Measurements from ENCODE around the gene MXD4.
"Not testable (repeated sequence)": the region's sequence is repeated elsewhere in the genome, so short reads cannot be mapped to it uniquely, and the experiment has no call there.

MXD4 gene

DNA sequence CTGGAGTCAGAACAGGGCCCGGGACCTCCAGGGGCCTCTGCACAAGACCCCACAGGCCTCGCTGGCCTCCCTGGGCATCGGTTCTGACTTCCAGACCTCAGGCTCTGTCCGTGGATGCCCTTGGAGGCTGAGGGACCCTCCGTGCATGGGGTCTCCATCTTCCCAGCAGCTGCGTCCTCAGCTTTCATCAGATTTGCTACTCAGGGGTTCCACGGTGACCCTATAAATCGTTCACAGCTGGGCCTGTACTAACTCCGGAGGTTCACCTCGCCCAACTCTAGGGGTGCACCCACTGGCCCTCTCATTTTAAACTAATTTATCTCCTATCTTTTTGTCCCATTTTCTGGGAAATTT, 13.1 kb upstream of the MXD4 start:
- not testable (repeated sequence) for DNase-seq (ENCODE audit: low read depth in 2 of 2)

DNA sequence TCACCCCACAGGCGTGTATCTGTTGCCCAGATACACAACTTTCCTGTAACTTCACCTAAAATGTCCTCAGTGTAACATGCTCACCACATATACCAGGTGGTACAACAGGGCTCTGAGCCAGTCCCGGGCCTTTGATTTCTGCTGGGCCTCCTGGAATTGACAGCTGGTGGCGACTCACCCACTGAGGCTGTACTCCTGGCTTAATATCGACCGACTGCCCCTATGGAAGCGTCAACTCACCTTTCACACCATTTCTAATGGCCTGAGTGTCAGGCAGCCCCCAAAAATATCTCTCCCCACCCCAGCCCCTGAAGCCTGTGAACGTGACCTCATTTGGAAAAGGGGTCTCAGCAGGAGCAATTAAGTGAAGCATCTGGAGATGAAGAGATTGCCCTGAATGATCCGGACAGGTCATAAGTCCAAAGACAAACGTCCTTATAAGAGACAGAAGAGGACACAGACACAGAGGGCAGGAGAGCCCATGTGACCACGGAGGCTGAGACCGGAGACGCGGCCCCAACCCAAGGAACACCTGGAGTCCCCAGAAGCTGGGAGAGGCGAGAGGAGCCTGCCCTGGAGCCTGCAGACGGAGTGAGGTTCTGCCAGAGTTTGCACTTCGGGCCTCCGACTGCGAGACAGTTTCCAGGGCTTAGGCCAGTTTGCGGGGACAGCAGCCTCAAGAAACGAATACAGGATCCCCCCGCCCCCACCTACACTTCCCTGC, 12.6 kb upstream of the MXD4 start:
- DNase-seq (ENCODE audit: low read depth in 2 of 2) = no peak

DNA sequence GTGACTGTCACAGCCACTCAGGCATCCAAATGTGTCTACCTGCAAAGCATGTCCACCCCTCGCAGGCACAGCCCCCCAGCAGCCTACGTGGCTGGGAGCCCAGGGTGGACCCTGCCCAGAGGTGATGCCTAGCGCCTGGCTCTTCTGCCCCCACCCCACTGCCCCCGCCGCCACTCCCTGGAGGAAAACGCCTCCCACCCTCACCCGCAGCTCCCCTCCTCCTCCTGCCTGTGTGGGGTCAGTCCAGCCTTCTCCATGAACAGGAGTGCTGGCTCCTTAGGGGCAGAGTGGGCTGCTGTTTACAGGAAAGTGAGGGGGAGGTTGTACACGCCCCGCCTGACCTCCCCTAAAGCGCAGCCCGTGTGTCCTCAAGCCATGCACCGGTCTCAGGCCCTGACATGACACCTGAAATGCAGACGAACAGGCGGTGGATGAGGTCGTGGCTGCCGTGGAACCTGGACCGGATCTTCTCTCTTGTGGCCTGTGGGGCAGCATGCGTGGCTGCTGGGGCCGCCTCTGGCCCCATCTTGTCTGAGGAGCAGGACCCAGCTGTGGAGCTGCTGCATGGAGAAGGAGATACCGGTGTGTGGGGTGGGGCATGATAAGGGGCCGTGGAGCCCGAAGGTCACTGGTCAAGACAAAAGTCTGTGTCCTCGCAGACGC, 11.9 kb upstream of the MXD4 start:
- DNase-seq (ENCODE audit: low read depth in 2 of 2) = no peak

DNA sequence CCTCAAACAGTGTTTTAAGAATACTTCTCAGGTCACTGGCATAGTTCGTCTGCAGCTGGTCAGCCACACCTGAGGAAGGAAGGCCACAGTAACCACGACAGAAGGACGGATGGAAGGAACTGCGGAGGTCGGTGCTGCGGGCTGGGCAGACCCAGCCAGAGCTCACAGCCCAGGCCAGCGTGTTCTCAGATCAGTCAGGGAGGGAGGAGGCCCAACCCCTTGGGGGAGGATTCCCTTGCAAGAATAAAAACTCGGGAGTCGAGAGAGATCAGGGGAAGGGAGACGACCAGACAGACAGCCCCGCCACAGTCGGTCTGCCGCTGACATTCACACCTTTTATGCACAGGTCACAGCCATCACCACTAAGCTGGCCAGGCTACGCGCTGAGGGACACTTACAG, 11.3 kb upstream of the MXD4 start:
- no peak for DNase-seq (ENCODE audit: low read depth in 2 of 2)

DNA sequence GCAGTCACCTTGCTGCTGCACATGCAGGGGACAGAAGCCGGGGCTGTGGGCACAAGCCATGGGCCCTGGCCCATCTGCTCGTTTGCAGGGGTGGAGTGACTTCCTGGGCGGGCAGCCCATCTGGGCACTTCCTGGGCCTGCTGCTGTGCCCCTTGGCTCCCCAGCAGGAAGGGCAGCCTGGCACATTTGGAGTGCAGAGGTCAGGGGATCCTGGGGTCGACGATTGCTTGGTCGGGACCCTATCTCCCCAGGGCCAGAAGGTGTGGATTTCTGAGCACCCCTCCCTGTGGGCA, 10.9 kb upstream of the MXD4 start:
- DNase-seq (ENCODE audit: low read depth in 2 of 2) = no peak

DNA sequence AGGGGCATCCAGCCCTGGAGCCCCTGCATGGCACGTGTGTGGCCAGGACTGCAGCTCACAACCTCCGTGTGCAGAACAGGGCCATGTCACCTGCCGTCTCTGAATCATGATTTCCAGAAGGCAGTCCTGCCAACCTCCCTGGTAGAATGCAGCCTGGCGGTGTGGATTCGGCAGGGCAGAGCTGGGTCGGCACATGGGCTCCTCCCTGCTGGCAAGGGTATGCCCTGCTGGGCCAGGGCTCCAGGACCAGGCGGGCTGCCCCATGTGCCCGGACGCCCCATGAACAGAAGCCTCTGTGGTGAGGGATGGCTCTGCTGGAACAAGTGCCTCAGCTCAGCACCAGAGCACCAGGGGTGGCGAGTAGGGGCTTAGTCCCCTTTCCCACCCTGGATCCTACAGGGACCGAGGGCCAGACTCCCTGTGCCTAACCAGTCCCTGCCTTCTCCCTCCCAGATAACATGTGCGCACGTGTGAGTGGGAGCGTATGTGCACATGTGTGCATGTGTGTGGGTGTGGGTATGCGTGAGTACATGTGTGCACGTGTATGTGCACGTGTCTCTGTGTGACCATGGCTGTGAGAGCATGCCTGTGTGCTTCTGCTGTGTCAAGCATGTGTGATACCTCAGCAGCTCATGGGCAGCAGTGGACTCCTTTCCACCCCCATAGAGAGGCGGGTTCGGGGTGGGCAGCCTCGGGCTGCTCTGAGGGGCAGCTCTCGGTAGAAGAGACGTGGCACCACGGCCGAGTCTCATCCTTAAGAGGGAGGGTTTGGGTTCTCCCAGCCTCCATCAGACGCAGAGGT, 10.3 kb upstream of the MXD4 start:
- DNase-seq (ENCODE audit: low read depth in 2 of 2) = no peak

DNA sequence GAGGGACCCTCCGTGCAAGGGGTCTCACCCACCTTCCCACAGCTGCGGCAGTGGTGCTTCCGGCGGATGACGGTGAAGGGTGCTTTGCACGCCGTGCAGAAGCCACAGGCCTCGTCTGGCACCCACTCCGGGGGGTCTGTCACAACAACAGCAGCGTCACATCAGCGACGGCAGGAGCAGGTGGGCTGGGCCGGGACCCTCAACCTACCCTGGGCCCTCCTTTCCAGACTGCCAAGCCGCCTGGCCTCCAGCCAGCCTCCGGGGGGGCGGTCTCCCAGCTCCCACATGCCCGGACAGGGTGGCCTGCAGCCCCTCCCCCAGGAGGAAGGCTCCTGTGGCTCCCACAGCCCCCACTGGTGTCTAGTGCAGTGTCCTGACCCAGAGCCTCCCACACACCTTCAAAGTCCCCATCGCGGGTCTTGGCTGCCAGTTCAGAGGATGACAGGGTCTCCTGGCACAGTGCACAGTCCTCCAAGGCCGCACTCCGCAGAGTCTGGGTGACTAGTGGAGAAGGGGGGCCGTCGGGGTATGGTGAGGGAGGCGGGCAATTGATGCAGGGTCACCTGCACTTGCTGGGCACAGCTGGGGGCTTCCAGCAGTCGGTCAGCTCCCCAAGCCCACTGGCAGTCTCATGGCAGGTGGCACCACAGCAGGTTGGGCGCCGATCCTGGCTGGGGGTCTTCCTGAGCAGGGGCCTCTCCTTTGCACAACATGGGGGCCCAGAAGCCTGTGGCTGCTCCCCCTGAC, 9.5 kb upstream of the MXD4 start:
- no peak for DNase-seq (ENCODE audit: low read depth in 2 of 2)

DNA sequence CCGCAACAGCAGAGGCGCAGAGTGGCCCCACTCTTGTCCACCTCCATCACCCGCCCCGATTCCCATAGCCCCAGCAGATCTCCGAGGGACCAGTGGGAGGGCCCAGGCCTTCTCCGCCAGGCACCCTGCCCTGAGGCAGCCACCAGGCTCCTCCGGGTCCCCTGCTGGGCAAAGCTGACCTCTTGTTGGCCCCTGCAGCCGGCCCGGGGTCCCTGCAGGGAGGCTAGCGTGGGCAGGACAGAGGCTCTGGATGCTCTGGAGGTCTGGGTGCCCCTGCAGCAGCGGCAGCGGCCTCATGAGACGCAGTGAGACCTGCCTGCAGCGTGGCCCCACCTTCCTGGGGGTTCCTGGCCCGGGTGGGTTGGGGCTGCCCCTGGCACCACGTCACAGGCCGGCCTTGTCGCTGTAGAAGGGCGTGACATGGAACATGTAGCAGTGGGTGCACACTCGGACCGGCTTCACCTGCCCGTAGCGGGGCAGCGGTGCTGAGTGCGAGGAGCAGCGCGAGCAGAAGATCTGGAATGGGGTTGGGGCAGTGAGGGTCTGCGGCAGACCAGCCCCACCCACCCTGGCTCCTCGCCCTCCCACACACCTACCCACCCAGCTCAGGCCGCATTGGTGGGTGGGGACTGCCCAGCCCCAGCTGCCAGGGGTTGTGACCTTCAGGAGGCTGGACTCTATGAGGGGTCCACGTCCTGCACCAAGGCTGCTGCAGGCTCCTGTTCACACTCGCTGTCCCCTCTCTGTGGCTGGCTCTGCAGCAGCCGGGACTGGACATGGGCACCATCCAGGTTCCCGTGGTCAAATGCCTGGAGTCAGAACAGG, 8.6 kb upstream of the MXD4 start:
- DNase-seq (ENCODE audit: low read depth in 2 of 2) = no peak

DNA sequence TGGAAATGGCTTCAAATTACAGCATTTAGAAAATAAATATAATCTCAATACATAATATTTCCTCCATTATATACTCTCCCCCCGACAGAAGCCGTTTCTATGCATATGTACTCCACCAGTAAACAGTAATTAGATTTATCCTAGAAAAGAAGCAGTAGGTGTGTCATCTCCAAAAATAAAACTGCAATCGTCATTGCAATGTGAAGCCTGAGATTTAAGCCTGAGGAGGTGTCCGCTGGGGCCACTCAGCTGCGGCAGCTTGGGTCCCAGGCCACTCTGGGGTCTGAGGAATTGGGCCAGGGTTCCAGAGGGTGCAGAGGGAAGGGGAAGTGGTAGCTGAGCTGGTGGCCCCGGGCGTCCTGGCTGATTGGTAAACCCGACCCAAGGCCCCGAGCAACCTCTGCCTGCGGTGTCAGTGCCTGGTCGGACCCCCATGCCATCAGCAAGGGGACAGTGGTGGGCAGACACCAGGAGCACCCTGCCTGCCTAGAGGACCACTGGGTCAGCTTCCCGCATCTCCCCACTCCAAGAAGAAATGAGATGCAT, 7.8 kb upstream of the MXD4 start:
- DNase-seq (ENCODE audit: low read depth in 2 of 2) = no peak

DNA sequence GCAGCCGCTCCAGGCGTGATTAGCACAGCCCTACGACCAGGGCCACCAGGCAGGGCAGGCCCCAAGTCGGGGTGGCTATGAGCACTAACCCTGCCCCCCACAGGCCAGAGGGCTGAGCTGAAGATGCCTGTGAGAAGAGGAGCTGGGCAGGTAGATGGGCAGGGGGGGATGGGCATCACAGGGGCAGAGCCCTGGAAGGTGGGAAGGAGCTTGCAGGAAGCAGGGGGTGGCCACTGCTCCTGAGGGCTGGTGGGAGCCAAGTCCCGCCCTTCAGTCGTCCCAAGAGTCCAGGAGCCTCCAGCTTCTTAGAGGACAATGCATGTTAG, 7.3 kb upstream of the MXD4 start:
- no peak for DNase-seq (ENCODE audit: low read depth in 2 of 2)

DNA sequence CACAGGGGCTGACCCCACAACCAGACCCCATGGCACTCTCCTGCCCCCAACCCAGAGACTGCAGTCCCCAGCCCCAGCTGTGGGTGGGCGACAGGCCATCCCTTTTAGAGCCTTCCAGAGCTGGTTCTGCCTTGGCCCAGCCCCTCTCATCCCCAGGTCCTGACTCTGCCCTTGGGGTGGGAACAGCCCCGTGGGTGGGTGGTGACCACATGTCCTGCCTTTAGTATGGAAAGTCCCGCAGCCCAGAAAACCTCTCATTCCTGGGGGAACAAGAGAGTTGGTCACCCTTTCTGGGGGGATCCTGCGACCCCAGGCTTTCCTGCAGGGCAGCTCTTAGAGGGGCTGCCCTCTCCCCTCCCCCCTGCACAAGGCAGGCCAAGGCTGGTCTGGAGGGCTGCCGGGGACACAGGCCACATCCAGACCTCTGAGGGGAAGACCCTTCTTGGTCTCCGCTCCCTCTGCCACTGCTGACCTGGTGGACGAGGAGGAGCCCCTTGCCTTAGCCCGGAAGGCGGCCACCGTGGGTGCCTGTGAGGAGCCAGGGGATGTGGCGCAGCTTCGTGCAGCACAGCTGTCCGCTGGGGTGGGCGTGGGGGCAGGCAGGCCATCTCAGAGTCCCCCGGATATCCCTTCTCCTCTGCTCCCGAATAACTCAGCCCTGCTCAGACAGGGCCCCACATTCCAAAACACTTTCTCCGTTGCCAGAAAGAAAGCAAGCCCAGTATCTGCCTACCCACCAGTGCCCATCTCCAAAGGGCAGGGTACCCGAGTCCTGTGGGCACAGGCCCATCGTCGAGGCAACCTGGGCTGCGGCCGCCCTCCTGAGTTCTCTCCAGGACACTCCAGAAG, 6.7 kb upstream of the MXD4 start:
- no peak for DNase-seq (ENCODE audit: low read depth in 2 of 2)

DNA sequence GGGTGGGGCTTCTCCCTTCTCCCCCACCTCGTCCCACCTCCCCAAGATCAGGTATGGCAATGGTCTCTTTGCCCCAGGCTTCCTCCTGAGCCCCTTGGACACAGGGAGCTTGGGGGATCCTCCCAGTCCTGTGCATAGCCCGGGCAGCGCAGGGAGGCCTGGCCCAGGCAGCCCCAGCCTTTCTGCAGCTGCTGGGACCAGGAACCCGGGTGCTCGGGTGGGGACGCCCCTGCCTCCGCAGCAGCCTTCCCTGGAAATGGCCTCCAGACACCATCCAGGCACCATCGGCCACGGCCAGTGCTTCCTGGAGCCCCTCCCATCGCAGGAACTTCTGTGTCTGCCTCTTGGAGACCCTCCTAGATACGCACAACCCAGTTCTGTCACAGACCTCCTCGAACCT, 5.9 kb upstream of the MXD4 start:
- DNase-seq (ENCODE audit: low read depth in 2 of 2) = no peak

DNA sequence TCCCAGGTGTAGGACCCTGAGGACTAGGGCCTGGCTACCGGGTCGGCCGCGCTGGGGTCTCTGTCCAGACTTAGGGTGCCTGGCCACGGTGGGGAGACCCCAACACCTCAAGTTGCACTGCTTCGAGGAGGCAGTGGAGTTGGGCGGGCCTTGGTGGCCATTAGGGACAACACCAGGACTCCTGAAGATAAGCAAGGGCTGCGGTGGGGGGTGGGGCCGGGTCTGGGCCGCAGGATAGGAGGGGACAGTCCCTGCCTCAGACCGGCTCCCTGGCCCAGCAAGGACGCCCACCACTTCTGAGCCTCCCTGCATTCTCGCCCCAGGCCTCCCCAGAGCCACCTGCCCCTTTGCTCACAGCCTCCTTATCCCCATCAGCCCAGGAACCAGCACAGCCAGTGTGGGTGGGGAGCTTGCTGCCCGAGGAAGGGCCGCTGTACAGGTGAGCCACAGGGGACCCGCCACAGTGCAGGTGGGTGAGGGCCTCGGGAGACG, 5.5 kb upstream of the MXD4 start:
- DNase-seq (ENCODE audit: low read depth in 2 of 2) = no peak

DNA sequence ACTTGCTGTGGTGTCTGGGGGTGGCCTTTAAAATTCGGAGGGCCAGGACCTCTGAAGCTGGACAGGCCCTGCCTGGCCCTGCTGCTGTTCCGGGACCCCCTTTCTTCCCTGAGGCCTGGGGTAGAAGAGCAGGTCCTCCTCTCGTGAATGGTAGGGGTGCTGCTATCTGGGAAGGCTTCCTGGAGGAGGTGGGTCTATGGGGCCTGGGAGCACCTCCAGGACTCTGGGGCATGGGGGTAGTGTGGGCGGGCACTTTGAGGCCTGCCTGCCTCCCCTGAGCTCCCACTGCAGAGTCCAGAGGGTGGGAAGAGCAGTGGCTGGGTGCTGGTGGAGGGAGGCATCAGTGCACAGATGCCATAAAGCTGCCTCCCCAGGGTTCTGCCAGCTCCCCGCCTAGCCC, 4.9 kb upstream of the MXD4 start:
- DNase-seq (ENCODE audit: low read depth in 2 of 2) = no peak

DNA sequence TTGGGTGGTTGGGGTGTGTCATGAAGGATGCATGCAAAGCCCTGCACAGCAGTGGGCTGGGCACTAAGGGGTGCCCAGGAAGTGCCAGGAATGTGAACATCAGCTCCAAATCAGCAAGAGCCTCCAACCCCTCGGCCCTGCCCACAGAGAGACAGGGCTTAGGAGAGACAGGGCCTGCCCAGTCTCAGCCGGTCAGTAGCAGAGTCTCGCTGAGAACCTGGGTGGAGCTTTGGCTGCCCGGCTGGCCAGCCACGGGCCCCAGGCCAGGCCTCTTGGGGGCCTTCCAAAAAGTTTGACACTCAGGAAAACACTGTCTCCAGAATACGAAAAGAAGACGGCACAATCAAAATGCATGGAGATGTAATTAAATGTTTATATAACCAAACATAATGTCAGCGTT, 4.3 kb upstream of the MXD4 start:
- no peak for DNase-seq (ENCODE audit: low read depth in 2 of 2)

DNA sequence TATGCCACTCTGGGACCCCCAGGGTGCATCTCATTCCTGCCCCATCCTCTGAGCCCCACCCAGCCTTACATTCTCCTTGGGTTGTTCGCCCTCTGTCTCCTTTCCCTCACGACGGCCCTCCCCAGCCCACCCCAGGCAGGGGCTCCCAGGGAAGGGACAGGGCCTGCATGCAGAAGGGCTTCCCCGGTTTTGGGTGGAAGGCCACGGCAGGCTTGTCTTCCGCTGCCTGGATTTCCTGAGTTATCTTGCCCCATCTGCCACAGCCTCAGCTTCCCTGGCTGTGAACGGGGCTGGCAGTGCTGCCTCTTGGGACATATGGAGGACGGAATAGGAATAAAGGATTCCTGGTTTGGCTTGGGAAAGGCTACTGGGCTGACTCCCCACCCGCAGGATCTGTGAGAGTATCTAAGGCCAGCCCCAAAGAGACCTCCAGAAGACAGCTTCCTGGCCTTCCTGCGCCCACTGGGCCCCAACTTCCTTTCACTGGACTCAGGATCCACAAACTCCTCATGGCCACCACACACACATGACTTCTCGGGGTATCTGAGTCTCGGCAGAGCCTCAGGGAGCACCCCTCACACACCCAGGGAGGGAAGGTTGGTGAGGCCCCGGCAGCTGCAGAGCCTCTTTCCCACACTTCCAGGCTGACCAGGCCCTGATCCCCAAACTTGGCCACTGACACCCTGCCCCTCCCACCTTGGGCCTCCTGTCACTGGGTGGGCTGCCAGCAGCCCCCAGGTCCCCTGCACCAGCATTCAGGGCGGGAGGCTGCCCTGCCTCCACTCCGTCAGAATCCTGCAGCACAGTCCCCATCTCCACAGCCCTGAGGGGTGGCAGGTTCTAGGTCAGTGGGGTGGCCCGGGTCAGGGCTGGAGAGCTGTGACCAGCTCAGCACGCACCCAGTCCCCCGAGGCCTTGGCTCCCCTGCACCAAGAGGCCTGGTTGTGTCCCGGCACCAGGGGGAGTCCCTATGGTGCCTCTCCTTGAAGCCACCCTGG, 3.5 kb upstream of the MXD4 start:
- no peak for DNase-seq (ENCODE audit: low read depth in 2 of 2)

DNA sequence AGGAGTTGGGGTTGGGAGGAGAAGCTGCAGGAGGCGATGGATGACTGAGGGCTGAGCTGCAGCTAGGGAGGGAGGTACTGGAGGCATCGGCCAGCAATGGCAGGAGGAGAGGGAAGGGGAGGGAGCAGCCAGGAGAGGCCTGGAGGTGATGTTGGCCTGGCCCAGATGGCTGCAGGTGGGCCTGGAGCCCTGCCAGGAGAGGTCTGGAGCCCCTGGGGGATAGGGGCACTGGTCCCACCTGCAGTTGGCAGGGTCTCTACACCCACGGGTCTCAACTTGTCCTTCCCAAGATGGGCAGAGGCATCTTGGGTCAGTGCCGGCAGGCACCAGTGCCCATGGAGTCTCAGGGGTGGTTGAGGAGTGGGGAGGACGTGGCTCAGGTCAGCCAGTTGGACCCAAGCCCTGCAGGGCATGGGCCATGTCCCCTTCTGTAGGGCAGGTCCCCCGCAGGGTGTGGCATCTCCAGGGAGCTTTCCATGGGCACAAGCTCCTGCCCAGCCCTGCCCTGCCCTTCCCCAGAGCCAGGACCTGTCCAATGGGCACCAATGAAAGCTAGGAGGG, 2.7 kb upstream of the MXD4 start:
- no peak for DNase-seq (ENCODE audit: low read depth in 2 of 2)

DNA sequence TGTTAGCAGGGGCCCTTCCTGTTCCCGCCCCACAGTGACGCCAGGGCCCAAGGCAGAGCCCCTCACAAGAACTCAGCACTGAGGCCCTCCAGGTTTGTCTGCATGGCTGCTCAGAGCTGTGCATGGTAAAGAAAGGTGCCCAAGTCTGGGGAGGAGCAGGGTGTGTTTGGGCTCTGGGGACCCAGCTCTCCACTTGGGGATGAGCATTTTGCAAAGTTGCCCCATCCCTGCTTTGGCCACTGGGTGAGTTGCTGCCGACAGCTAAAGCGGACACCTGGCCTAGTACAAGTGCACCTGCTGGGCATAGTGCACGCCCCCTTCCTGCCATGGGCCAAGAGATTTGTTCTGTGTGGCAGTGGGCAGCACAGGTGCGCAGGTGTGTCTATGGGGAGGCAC, 2.0 kb upstream of the MXD4 start:
- DNase-seq (ENCODE audit: low read depth in 2 of 2) = no peak

DNA sequence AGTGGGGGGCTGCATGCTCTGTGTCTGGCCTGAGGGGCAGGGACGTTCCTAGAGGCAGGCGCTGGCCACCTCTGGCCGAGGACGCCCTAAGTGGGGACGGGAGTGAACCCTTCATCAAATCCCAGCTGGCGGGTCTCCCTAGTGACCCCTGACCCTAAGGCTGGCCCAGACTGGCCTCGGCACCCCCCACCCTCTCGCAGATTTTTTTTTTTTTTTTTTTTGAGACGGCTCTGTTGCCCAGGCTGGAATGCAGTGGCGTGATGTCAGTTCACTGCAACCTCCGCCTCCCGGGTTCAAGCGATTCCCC, 988 bp upstream of the MXD4 start:
- no peak for DNase-seq (ENCODE audit: low read depth in 2 of 2)

Measured in stimulated activated CD8-positive, alpha-beta memory T cell treated with anti-CD3 and anti-CD28 coated beads, Interleukin-2, amount 100 ng/mL, for 1 hour (primary cell).